ENCODE measurements around the gene GABRB1. TPM values are rescaled to one million over a fixed set of nuclear protein-coding genes. Genes with fewer than 3 reads are reported as not detected.

Gene GABRB1
- total RNA-seq, 1 experiment from 2014 or later: not detected

- BruUV-seq (replicated peaks): no TSS peak
- H4K20me1 ChIP-seq (ENCODE audit: insufficient read depth): no peaks in the 10 kb centered on the region
- no peak overlapping the region for H3K4me2 ChIP-seq (ENCODE audit: low read length)
- no peak overlapping the region for H3K4me3 ChIP-seq (replicated peaks in 1 of 2; ENCODE audit: low read depth in 1 of 2, low read length in 2 of 2)
- ChIA-PET CTCF (no interaction called here), POLR2A (no interaction called here), RAD21 (ENCODE audit: low non-redundant PET in 1 of 2, low total read pairs in 2 of 2, uncharacterized antibody in 2 of 2, unreplicated experiment in 2 of 2) (no interaction called here)
- no peaks in the 10 kb centered on the region for H3K9me3 ChIP-seq (ENCODE audit: control insufficient read depth in 1 of 2, insufficient read depth in 1 of 2, low read depth in 1 of 2, low read length in 2 of 2)
- H2AFZ ChIP-seq (ENCODE audit: low read depth, low read length, poor library complexity, severe bottlenecking): no peak overlapping the region
- no peaks in the 10 kb centered on the region for H3K36me3 ChIP-seq (ENCODE audit: control insufficient read depth in 1 of 2, insufficient read depth in 2 of 2, low read length in 2 of 2)
- no peaks in the 10 kb centered on the region for H3K4me1 ChIP-seq (ENCODE audit: control insufficient read depth in 1 of 2, insufficient read depth in 2 of 2, low read length in 2 of 2)
- DNase-seq (ENCODE audit: low read depth, low spot score) (no peak), ATAC-seq (no peak)
- intact Hi-C loops (cut with micrococcal nuclease): no loop called here
- no peak for TF ChIP-seq EGR1 (IDR thresholded peaks at IDR 0.05; ENCODE audit: low read depth)
- TF ChIP-seq ZBTB33 (IDR thresholded peaks at IDR 0.05; ENCODE audit: extremely low read depth, insufficient replicate concordance, low read length): no peak
- TF ChIP-seq TCF7L2 (IDR thresholded peaks at IDR 0.05; ENCODE audit: borderline replicate concordance, extremely low read depth, insufficient read depth, insufficient read length): no peak
- TF ChIP-seq FOSL1 (IDR thresholded peaks at IDR 0.05; ENCODE audit: low read depth): no peak
- no peak for TF ChIP-seq ATF3 (IDR thresholded peaks at IDR 0.05)
- TF ChIP-seq RAD21 (IDR thresholded peaks at IDR 0.05; ENCODE audit: low read depth): no peak
- TF ChIP-seq JUND (IDR thresholded peaks at IDR 0.05): no peak
- TF ChIP-seq EZH2phosphoT487 (IDR thresholded peaks at IDR 0.05; ENCODE audit: borderline replicate concordance): no peak
- TF ChIP-seq ZFX (IDR thresholded peaks at IDR 0.05): no peak
- TF ChIP-seq, protein P1, sequence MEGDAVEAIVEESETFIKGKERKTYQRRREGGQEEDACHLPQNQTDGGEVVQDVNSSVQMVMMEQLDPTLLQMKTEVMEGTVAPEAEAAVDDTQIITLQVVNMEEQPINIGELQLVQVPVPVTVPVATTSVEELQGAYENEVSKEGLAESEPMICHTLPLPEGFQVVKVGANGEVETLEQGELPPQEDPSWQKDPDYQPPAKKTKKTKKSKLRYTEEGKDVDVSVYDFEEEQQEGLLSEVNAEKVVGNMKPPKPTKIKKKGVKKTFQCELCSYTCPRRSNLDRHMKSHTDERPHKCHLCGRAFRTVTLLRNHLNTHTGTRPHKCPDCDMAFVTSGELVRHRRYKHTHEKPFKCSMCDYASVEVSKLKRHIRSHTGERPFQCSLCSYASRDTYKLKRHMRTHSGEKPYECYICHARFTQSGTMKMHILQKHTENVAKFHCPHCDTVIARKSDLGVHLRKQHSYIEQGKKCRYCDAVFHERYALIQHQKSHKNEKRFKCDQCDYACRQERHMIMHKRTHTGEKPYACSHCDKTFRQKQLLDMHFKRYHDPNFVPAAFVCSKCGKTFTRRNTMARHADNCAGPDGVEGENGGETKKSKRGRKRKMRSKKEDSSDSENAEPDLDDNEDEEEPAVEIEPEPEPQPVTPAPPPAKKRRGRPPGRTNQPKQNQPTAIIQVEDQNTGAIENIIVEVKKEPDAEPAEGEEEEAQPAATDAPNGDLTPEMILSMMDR (IDR thresholded peaks at IDR 0.05 in 2 of 3, conservative IDR thresholded peaks at IDR 0.05 in 1 of 3; ENCODE audit: borderline replicate concordance in 1 of 3, insufficient read depth in 1 of 3, low read depth in 2 of 3, low read length in 2 of 3): no peak
- TF ChIP-seq EZH2 (IDR thresholded peaks at IDR 0.05): no peak
- TF ChIP-seq REST (IDR thresholded peaks at IDR 0.05; ENCODE audit: low read depth): no peak
- TF ChIP-seq CBX3 (IDR thresholded peaks at IDR 0.05; ENCODE audit: low read depth): no peak
- TF ChIP-seq ZNF274 (IDR thresholded peaks at IDR 0.05; ENCODE audit: low read depth, low read length): no peak
- no peak for TF ChIP-seq SIN3A (IDR thresholded peaks at IDR 0.05; ENCODE audit: low read depth)
- no peak for TF ChIP-seq SP1 (IDR thresholded peaks at IDR 0.05; ENCODE audit: low read depth)
- TF ChIP-seq SRF (IDR thresholded peaks at IDR 0.05; ENCODE audit: low read depth): no peak
- no peak for TF ChIP-seq CEBPB (IDR thresholded peaks at IDR 0.05; ENCODE audit: low read depth)
- no peak for TF ChIP-seq ELF1 (IDR thresholded peaks at IDR 0.05; ENCODE audit: borderline replicate concordance, low read depth)
- H3K9ac ChIP-seq (ENCODE audit: low read length): no peak overlapping the region
- no peaks in the 10 kb centered on the region for H3K79me2 ChIP-seq (ENCODE audit: insufficient read depth, low read length)
- no peaks in the 10 kb centered on the region for H3K27me3 ChIP-seq (ENCODE audit: insufficient read depth, low read length)
- no peak overlapping the region for H3K27ac ChIP-seq (ENCODE audit: low read depth, low read length)
- H3K9me2 ChIP-seq (ENCODE audit: insufficient read depth): no peaks in the 10 kb centered on the region
Measured at GRCh38 chr4:46992338-46992737, 39.0 kb upstream of the GABRB1 start.

Data from HCT116 (cell line).